HepG2 (cell line): Measurements from ENCODE around the gene APOL4. TPM values are rescaled to one million over a fixed set of nuclear protein-coding genes. Genes with fewer than 3 reads are reported as not detected.

ENCODE experiments used
- ATAC-seq: fragments of 200-7000 bp; cut with Tn5 transposase; 3 replicates; pipeline ENCODE4 v1.9.1; 2020; ENCODE audit warnings: mild to moderate bottlenecking, moderate library complexity
- BruUV-seq: library from RNA; stranded (reverse); fragments of 400-500 nt; replicated peaks from 2 replicates; lab custom pipeline; 2021; lab: Mats Ljungman, UMichigan
- CTCF ChIA-PET: fragments of 300-600 bp; formaldehyde crosslinking; extraction: SDS; loops from one replicate; lab custom pipeline; 2021; ENCODE audit warnings: low total read pairs, inconsistent platforms, low intra/inter-chr PET ratio; lab: Yijun Ruan, JAX
- POLR2A ChIA-PET: fragments of 350-600 bp; sonication (Branson Sonifier 250); formaldehyde crosslinking; loops from one replicate; lab custom pipeline; 2020; ENCODE audit warnings: antibody characterized with exemption, inconsistent platforms; lab: Yijun Ruan, JAX
- DNase-seq: peaks from one replicate; pipeline ENCODE4 v3.0.0-alpha.2; 2015; ENCODE audit warnings: low spot score
- FAIRE-seq: peaks from 3 replicates; lab custom pipeline; 2011; peaks lifted over from hg19 to GRCh38; lab: Jason Lieb, UNC
- H2AFZ ChIP-seq: one replicate; pipeline ENCODE4 v1.6.1; 2011; ENCODE audit warnings: low read length, inconsistent platforms
- H3K27ac ChIP-seq: fragments of 300-600 bp; 3 replicates; pipeline ENCODE4 v1.8.0; 2011; ENCODE audit warnings: mixed run types, mild to moderate bottlenecking, mixed read lengths, low read length, inconsistent platforms; ENCODE audit not compliant: insufficient read depth; ENCODE audit errors: extremely low read length
- H3K27me3 ChIP-seq, 2 experiments: fragments of 200-600 bp in 1 of 2; 2 replicates in 1 of 2; 3 replicates in 1 of 2; pipeline versions ENCODE4 v1.6.0 to v1.8.0; 2011; ENCODE audit warnings: low read length in 2 of 2, mild to moderate bottlenecking in 2 of 2, moderate library complexity in 2 of 2, inconsistent platforms in 1 of 2; ENCODE audit not compliant: insufficient read depth in 2 of 2, control insufficient read depth in 1 of 2
- H3K36me3 ChIP-seq, 2 experiments: fragments of 200-600 bp in 1 of 2; replicated peaks in 1 of 2; 2 replicates in 1 of 2; 3 replicates in 1 of 2; pipeline versions ENCODE4 v1.5.1 to v1.8.0; 2011; ENCODE audit warnings: low read length in 2 of 2, inconsistent platforms in 1 of 2; ENCODE audit not compliant: insufficient read depth in 2 of 2, control insufficient read depth in 1 of 2
- H3K4me1 ChIP-seq: 2 replicates; pipeline ENCODE4 v1.5.1; 2012; ENCODE audit warnings: low read length, inconsistent platforms; ENCODE audit not compliant: insufficient read depth
- H3K4me2 ChIP-seq: 2 replicates; pipeline ENCODE4 v1.6.0; 2011; ENCODE audit warnings: low read depth, low read length, inconsistent platforms
- H3K4me3 ChIP-seq, 3 experiments: fragments of 200-600 bp in 1 of 3; sonication (generic), shearing (Covaris generic) in 1 of 3; replicated peaks in 1 of 3; 2 replicates each; pipeline ENCODE4 v1.5.1; 2011 to 2016; ENCODE audit warnings: low read length in 3 of 3, inconsistent platforms in 2 of 3, low read depth in 2 of 3, mild to moderate bottlenecking in 2 of 3, control low read depth in 1 of 3, mixed read lengths in 1 of 3; ENCODE audit not compliant: insufficient read depth in 1 of 3
- H3K79me2 ChIP-seq: one replicate; pipeline ENCODE4 v1.6.1; 2011; ENCODE audit warnings: low read length, inconsistent platforms; ENCODE audit not compliant: insufficient read depth
- H3K9ac ChIP-seq: 2 replicates; pipeline ENCODE4 v1.6.0; 2011; ENCODE audit warnings: mild to moderate bottlenecking, low read depth, low read length, inconsistent platforms; ENCODE audit not compliant: insufficient read depth
- H3K9me3 ChIP-seq: 2 replicates; pipeline ENCODE4 v1.5.1; 2012; ENCODE audit warnings: mild to moderate bottlenecking, low read length
- H4K20me1 ChIP-seq: 2 replicates; pipeline ENCODE4 v1.6.0; 2011; ENCODE audit warnings: inconsistent platforms, mild to moderate bottlenecking, low read length, moderate library complexity; ENCODE audit not compliant: insufficient read depth
- HDAC1 ChIP-seq: sonication (generic); formaldehyde crosslinking; IDR thresholded peaks from 2 replicates; pipeline ENCODE4 v1.5.1; 2020; ENCODE audit warnings: mild to moderate bottlenecking, missing genetic modification reagents
- HNRNPH1 ChIP-seq: fragments of 200-400 bp; formaldehyde crosslinking; optimal IDR thresholded peaks from 2 replicates; pipeline ENCODE3; 2017; ENCODE audit warnings: mild to moderate bottlenecking, low read depth, low read length
- PRMT3 ChIP-seq: sonication (generic); formaldehyde crosslinking; IDR thresholded peaks from 2 replicates; pipeline ENCODE4 v1.8.1; 2022; ENCODE audit warnings: low read depth, mild to moderate bottlenecking, moderate library complexity, missing genetic modification reagents, borderline replicate concordance
- RBM39 ChIP-seq: fragments of 200-400 bp; formaldehyde crosslinking; IDR thresholded peaks from one replicate; pipeline ENCODE4 v1.6.1; 2018; ENCODE audit warnings: antibody characterized with exemption, mild to moderate bottlenecking, low read depth, low read length; ENCODE audit not compliant: poor library complexity, severe bottlenecking
- RFX3 ChIP-seq: IDR thresholded peaks from 2 replicates; pipeline ENCODE4 v1.6.1; 2016; ENCODE audit warnings: missing biosample characterization, missing genetic modification reagents
- RFXANK ChIP-seq: IDR thresholded peaks from 2 replicates; pipeline ENCODE4 v1.6.1; 2016
- ZBTB20 ChIP-seq: sonication (generic); formaldehyde crosslinking; IDR thresholded peaks from 2 replicates; pipeline ENCODE4 v1.8.1; 2023; ENCODE audit warnings: missing genetic modification reagents, low read depth, mild to moderate bottlenecking, borderline replicate concordance
- ZBTB39 ChIP-seq: sonication (generic); formaldehyde crosslinking; IDR thresholded peaks from 2 replicates; pipeline ENCODE4 v1.5.0; 2020; ENCODE audit warnings: missing genetic modification reagents
- ZNF18 ChIP-seq: sonication (generic); formaldehyde crosslinking; IDR thresholded peaks from 2 replicates; pipeline ENCODE4 v1.8.0; 2022; ENCODE audit warnings: mild to moderate bottlenecking, missing genetic modification reagents; ENCODE audit not compliant: insufficient replicate concordance
- ZNF567 ChIP-seq: sonication (generic); formaldehyde crosslinking; IDR thresholded peaks from 2 replicates; pipeline ENCODE4 v1.8.1; 2023; ENCODE audit warnings: mild to moderate bottlenecking, missing genetic modification reagents, borderline replicate concordance
- ZNF674 ChIP-seq: sonication (generic); formaldehyde crosslinking; IDR thresholded peaks from 2 replicates; pipeline ENCODE4 v1.5.0; 2020; ENCODE audit warnings: low read depth, mild to moderate bottlenecking, missing genetic modification reagents
- ZSCAN22 ChIP-seq: sonication (generic); formaldehyde crosslinking; IDR thresholded peaks from 2 replicates; pipeline ENCODE4 v1.4.0; 2020; ENCODE audit warnings: mild to moderate bottlenecking, missing genetic modification reagents
- WGBS: methylation state at CpG from one replicate; pipeline ENCODE4 v1.1.6; 2017; ENCODE audit warnings: low lambda C conversion rate; 5-methylcytosine and 5-hydroxymethylcytosine counted together
- in situ Hi-C: cut with HindIII; loops from 2 replicates; pipeline ENCODE4 v1.10.0; 2017; ENCODE audit warnings: low pct_unique_long_range_greater_than_20kb; ENCODE audit not compliant: extremely low pct_ligation_motif_present
- intact Hi-C: fragments of 100-400 bp; cut with micrococcal nuclease; formaldehyde crosslinking; loops from one replicate; pipeline ENCODE4 v1.10.0; 2022; ENCODE audit not compliant: unreplicated experiment
- polyA plus RNA-seq, 8 experiments: library from polyadenylated mRNA; depleted of rRNA in 3 of 8; stranded (reverse) in 7 of 8; unstranded in 1 of 8; fragments of >200 nt; fragmentation: Illumina TruSeq in 4 of 8; extraction: Trizol in 4 of 8; gene quantifications; 2 replicates each; pipeline versions ENCODE4 v1.2.1 to v1.2.3, GENCODE V29; 2011 to 2016; ENCODE audit warnings: low read depth in 4 of 8, missing spikeins in 1 of 8, mixed read lengths in 1 of 8; ENCODE audit not compliant: insufficient read depth in 1 of 8
- total RNA-seq, 5 experiments: library from RNA; depleted of rRNA; stranded (reverse); fragments of >200 nt; fragmentation: Illumina TruSeq; extraction: Trizol; gene quantifications; 2 replicates each; pipeline ENCODE4 v1.2.3, GENCODE V29; 2016; ENCODE audit warnings: low read depth in 1 of 5

APOL4 gene
- total and polyA plus RNA-seq, 2 of the 13 experiments (the other 11 are each of a cell fraction or from before 2014, with no cell fraction given): 0.77 to 2.8 TPM

DNA sequence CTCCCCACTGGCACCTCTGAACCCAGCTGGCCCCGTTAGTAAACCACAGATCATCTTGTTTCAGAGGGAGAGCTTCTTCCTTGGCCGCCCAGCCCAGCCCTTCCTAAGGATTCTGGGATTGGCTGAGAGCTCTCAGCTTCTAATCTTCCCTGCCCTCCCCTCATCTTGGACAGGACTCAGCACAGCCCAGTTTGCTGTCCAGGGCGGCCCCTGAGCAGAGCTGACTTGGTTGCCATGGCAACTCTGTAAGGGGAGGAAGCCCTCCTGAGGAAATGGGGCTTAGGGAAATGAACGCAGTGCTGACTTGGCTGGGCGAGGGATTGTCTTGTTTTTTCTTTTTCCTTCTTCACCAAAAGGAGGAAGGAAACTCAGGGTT is 4.6 kb downstream of the APOL4 start:
- no TSS peak for BruUV-seq
- no peaks in the 10 kb centered on the region for H3K27me3 ChIP-seq
- in situ Hi-C loops: loop anchor here (5.0 kb wide), 1 partner anchor 90 kb away; no protein-coding TSS in a partner anchor
- TF ChIP-seq ZNF567 (CRISPR knock-in tag): no peak
- TF ChIP-seq RBM39: no peak
- 0 out of 2 replicates have a peak, but pooled peaks have one; percentile 35 for TF ChIP-seq RFX3 (CRISPR knock-in tag)
- TF ChIP-seq PRMT3 (CRISPR knock-in tag): no peak
- 75% methylated on average over 3 of the region's 5 CpGs for WGBS
- H3K36me3 ChIP-seq: no peaks in the 10 kb centered on the region
- H3K4me1 ChIP-seq: peaks cover 30% of the 10 kb centered on the region
- intact Hi-C loops: no loop called here
- CTCF ChIA-PET: no interaction called here
- no peak overlapping the region for H3K27ac ChIP-seq
- H3K4me2 ChIP-seq: no peak overlapping the region
- H4K20me1 ChIP-seq: no peaks in the 10 kb centered on the region
- H3K9me3 ChIP-seq: no peaks in the 10 kb centered on the region
- POLR2A ChIA-PET: no interaction called here
- no peak overlapping the region for H2AFZ ChIP-seq
- DNase-seq: no peak
- H3K9ac ChIP-seq: no peak overlapping the region
- H3K79me2 ChIP-seq: no peaks in the 10 kb centered on the region
- no peak for FAIRE-seq
- no peak for ATAC-seq
- H3K4me3 ChIP-seq: no peak overlapping the region

DNA sequence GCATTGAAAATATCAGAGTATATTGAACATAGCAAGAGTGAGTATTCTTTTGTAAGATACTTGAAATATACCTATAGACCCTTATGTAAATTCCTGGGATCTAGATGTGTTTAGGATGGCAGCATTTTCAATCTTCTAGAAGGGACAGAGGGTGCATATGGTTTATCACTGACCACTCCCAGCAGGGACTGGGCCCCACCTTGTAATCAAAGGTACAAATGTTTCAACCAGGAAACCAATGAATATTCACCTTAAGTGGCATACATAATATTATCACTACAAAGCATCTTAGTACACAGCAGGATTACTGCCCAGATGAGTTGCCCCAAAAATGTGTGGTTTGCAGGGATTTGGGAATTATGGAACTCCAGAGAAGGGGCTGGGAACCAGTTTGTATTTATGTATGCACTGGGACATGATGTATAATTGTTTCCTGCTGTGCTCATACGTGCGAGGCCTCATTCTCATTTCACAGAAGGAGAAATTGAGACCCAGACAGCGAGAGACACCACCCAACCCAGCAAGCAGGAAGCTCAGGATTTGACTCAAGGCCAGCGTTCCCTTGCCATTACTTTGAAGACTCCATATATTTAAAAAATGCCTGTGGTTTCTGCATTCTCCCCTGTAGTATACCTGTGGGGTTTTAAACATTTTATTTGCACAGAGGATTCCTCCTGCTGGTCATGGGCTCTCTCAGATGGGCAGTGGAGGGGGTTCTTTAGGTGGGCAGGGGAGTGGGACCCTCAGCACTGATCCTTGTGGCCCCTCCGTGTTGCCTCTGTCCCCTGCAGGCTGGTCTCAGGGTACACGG is 5.2 kb downstream of the APOL4 start:
- H3K27ac ChIP-seq: no peak overlapping the region
- in situ Hi-C loops: loop anchor here (5.0 kb wide), 1 partner anchor 91 kb away; no protein-coding TSS in a partner anchor
- no peak overlapping the region for H2AFZ ChIP-seq
- no peak for DNase-seq
- CTCF ChIA-PET: interaction anchor here (1.5 to 3.1 kb wide), 2 partner anchors 25 to 81 kb away, joined by 5 to 22 read pairs; no protein-coding TSS in a partner anchor
- no peaks in the 10 kb centered on the region for H3K79me2 ChIP-seq
- WGBS: 70% methylated on average over 4 of the region's 6 CpGs
- no peak for ATAC-seq
- no peaks in the 10 kb centered on the region for H3K27me3 ChIP-seq
- no peak overlapping the region for H3K9ac ChIP-seq
- H3K9me3 ChIP-seq: no peaks in the 10 kb centered on the region
- H3K4me1 ChIP-seq: peaks cover 30% of the 10 kb centered on the region
- intact Hi-C loops: no loop called here
- FAIRE-seq: no peak
- H4K20me1 ChIP-seq: no peaks in the 10 kb centered on the region
- no peak overlapping the region for H3K4me3 ChIP-seq
- no peak overlapping the region for H3K4me2 ChIP-seq
- POLR2A ChIA-PET: no interaction called here
- BruUV-seq: no TSS peak
- no peaks in the 10 kb centered on the region for H3K36me3 ChIP-seq
- TF ChIP-seq ZBTB20 (CRISPR knock-in tag) (no peak), ZNF18 (CRISPR knock-in tag) (no peak), HDAC1 (CRISPR knock-in tag) (no peak), ZSCAN22 (no peak), ZBTB39 (CRISPR knock-in tag) (no peak), HNRNPH1 (no peak), RFXANK (CRISPR knock-in tag) (no peak), ZNF674 (CRISPR knock-in tag) (no peak)
